GM12872 (cell line): ENCODE measurements around the gene DRAXIN.

ENCODE experiments used
- TF ChIP-seq, protein P1 (sequence below): IDR thresholded peaks from 3 replicates; pipeline ENCODE4 v1.5.1; 2011; ENCODE audit warnings: low read depth, mild to moderate bottlenecking, low read length, moderate library complexity; ENCODE audit not compliant: insufficient read depth

The DRAXIN gene

DNA sequence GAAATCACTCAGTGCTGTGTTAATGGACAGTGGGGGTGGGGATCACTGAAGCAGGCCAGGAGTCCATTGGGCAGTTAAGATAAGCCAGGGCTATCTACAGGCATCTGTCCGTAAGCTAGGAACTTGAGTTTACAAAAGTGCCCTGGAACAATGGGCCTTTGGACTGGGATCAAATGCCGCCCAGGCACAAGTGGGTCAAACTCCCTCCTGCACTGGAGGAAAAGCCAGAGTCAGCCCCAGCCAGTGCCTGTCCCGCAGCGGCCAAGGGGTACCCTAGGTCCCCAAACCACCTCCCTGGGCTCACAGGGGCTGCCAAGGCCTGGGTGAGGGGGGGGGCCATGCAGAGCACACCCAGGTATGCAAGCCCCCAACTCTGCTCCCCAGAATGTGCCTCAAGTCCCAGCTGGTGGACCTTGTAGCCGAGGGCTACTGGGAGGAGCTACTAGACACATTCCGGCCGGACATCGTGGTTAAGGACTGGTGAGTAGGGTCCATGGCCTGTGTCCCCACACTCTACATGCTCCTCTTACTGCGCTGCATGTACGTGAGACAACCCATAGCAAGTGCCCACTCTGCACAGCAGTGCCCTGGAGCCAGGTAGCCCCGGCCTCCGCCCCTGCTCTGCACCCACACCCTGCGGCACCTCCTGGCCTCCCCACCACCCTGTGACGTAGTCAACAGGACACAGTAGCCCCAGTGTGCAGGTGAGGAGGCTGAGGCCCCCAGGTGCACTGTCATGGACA is 19.8 kb upstream of the DRAXIN start:
- TF ChIP-seq, protein P1, sequence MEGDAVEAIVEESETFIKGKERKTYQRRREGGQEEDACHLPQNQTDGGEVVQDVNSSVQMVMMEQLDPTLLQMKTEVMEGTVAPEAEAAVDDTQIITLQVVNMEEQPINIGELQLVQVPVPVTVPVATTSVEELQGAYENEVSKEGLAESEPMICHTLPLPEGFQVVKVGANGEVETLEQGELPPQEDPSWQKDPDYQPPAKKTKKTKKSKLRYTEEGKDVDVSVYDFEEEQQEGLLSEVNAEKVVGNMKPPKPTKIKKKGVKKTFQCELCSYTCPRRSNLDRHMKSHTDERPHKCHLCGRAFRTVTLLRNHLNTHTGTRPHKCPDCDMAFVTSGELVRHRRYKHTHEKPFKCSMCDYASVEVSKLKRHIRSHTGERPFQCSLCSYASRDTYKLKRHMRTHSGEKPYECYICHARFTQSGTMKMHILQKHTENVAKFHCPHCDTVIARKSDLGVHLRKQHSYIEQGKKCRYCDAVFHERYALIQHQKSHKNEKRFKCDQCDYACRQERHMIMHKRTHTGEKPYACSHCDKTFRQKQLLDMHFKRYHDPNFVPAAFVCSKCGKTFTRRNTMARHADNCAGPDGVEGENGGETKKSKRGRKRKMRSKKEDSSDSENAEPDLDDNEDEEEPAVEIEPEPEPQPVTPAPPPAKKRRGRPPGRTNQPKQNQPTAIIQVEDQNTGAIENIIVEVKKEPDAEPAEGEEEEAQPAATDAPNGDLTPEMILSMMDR = no peak

DNA sequence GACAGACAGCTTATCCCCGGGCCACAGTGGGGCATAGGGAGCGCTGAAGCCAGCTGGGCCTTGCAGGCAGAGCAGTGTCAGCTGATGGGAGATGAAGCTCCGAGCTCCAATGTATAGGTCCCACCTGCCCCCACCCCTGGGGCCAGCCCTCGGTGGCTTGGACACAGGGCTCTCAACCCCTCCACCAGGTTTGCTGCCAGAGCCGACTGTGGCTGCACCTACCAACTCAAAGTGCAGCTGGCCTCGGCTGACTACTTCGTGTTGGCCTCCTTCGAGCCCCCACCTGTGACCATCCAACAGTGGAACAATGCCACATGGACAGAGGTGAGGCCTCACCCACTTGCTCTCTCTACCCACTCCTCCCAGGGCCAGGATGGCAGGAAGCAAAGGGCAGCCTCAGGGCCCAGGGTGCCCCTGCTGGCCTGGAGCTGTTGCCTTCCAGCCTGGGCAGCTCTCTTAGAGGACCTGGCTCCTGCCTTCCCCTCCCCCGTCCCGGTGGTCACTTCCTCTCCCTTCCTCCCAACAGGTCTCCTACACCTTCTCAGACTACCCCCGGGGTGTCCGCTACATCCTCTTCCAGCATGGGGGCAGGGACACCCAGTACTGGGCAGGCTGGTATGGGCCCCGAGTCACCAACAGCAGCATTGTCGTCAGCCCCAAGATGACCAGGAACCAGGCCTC is 18.3 kb upstream of the DRAXIN start:
- TF ChIP-seq, protein P1 = no peak

DNA sequence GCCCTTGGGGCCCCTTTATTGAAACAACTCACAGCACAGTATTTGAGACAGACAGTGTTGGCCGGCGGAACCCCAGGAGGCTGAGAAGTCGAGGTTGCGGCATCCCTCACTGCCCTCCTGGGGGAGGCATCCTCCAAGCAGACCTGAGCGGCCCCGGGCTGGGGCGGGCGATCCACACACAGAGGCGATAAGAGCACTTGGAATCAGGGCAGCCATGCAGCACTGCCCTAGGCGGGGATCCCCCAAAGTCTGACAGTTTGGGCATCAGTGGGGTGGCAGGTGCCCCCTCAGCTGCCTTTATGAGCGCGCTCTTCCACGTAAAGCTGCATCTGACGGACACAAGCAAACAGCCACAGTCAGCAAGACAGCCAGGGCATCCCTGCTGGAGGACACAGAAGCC is 17.0 kb upstream of the DRAXIN start:
- TF ChIP-seq, protein P1 = no peak

DNA sequence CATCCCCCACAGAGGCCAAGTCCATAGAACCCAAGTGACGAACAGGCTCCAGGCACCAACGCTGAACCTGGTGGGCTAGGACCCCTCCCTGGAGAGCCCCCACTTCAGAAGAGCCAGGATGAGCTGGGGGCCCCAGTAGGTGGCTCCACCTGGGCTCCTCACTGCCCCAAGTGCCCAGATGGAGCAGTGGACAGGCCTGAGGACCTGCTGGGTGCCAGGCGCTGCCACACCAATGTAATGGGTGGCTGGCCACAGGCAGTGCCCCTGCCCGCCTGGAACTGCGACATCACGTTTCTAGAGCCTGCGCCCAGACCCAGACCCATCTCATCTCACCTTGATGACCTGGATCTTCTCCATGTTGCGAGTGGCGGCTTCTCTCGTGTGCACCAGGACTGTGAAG is 16.2 kb upstream of the DRAXIN start:
- TF ChIP-seq, protein P1 = 0 out of 3 replicates have a peak, but pooled peaks have one; percentile 8

DNA sequence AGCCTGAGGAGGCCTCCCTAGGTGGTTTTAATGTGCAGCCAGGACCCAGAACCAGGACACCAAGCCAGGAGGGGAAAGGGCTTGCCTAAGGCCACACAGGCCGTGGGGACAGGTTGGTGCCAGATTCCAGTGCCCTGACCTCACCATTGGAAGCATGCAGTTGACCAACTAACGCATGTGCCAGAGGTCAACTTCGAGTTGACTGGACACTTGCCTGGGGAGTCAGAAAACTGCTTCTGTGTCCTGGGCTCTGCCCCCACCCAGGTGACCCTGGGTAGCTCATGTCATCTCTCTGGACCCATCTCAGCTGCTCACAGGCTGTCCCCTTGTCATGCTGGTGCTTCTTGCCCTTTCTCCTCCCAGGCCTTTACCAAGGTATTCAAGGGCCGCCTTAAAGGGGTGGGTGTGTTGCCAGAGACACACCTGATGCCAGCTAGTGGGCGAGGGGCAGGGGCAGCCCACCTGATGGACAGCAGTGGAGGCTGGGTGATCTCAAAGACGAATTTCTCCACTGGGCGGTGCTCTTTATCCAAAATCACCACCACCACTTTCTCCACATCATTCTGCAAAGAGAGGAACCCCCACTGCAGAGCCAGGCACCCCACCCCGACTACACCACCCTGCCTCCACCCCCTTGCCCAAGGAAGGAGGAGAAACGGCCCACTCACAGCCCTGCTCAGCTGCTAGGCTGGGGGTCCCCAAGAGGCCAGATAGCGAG is 15.0 kb upstream of the DRAXIN start:
- TF ChIP-seq, protein P1 = no peak

DNA sequence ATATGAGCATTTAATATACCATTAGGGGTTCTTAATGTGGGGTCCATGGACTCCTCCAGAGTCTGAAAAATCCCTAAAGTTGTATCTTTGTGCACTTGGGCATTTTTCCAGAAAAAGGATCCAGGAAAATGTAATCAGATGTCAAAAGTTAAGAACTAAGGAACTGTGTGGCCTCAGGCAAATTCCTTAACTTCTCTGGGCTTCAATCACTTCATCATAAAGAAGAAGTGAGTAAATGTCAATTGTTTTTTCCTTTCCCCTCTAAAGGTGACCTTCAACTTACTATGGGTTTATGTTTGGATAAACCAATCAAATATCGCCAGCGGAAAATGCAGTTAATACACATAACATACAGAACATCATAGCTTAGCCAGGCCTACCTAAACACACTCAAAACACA is 13.1 kb upstream of the DRAXIN start:
- TF ChIP-seq, protein P1 = no peak
